Colonic mucosa (tissue), 4 donors: Measurements from ENCODE around the gene PBRM1. TPM values are rescaled to one million over a fixed set of nuclear protein-coding genes. Genes with fewer than 3 reads are reported as not detected.

ENCODE experiments used
- DNase-seq: peaks from one replicate; pipeline ENCODE4 v3.0.0-alpha.2; 2020
- H3K27ac ChIP-seq: fragments of 200-600 bp; one replicate; pipeline ENCODE4 v1.8.0; 2021
- H3K27me3 ChIP-seq: fragments of 200-600 bp; one replicate; pipeline ENCODE4 v1.8.0; 2021
- H3K36me3 ChIP-seq: fragments of 200-600 bp; one replicate; pipeline ENCODE4 v1.8.0; 2021
- H3K4me1 ChIP-seq: fragments of 200-600 bp; one replicate; pipeline ENCODE4 v1.8.0; 2021; ENCODE audit warnings: mild to moderate bottlenecking
- H3K4me3 ChIP-seq: fragments of 200-600 bp; one replicate; pipeline ENCODE4 v1.8.0; 2021
- H3K9ac ChIP-seq, 2 donors: one replicate each; pipeline ENCODE4 v1.7.0; 2013; ENCODE audit warnings: control low read depth in 2 of 2, low read depth in 2 of 2, low read length in 2 of 2
- H3K9me3 ChIP-seq: fragments of 200-600 bp; one replicate; pipeline ENCODE4 v1.8.0; 2021
- CTCF ChIP-seq: fragments of 200-600 bp; IDR thresholded peaks from one replicate; pipeline ENCODE4 v1.8.0; 2022; ENCODE audit warnings: antibody characterized with exemption, mild to moderate bottlenecking
- intact Hi-C: fragments of 100-400 bp; cut with DNase I; formaldehyde crosslinking; loops from one replicate; pipeline ENCODE4 v1.14.1; 2022
- total RNA-seq, 2 donors: library from RNA; stranded (reverse); fragmentation: NEBNext Ultra II Directional in 1 of 2; extraction: Animal tissue kit (Norgen Biotek cat#: 25700) in 1 of 2; gene quantifications; one replicate each; pipeline ENCODE4 v1.2.1, GENCODE V29; 2021
- donor health status: healthy.
- donor health status: DM: no; HTN: no; CAD: no.
- donor health status: DM: no; HTN: no; CAD: no.

PBRM1 gene
- total RNA-seq, 2 donors from 2014 or later = 53.6 to 65.7 TPM

DNA sequence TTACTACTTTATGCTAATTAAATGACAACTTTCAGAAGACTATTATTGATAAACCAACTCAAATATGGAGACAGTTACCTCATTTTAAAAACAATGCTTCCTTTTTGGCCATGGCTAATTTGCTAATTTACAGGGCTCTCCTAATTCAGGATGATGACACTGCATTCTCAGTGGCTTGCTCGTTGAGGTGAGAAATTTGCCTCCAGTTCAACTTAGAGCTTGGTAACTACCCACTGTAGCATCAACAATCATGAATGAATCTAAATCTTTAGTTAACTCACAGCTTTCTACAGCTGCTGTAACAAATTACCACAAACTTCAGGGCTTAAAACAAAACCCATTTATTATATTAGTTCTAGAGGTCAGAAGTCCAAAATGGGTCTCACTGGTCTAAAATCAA is 14.0 kb downstream of the PBRM1 start:
- no peak overlapping the region for H3K27ac ChIP-seq

GRCh38 chr3:52670621-52671521 is 14.8 kb downstream of the PBRM1 start:
- Histone ChIP-seq H3K4me3 (no peak overlapping the region), H3K9ac (no peak overlapping the region), H3K9me3 (no peaks in the 10 kb centered on the region), H3K36me3 (peaks cover 6% of the 10 kb centered on the region), H3K4me1 (no peaks in the 10 kb centered on the region), H3K27me3 (no peaks in the 10 kb centered on the region), H3K27ac (no peak overlapping the region)
- TF ChIP-seq CTCF = no peak
- DNase-seq = no peak
- intact Hi-C loops = no loop called here

More for the DNA sequence above, 14.0 kb downstream of the PBRM1 start:
- no peak for TF ChIP-seq CTCF
- Histone ChIP-seq H3K4me1 (no peaks in the 10 kb centered on the region), H3K4me3 (no peak overlapping the region), H3K36me3 (peaks cover 6% of the 10 kb centered on the region), H3K27me3 (no peaks in the 10 kb centered on the region), H3K9ac (no peak overlapping the region), H3K9me3 (no peaks in the 10 kb centered on the region)
- no peak for DNase-seq
- intact Hi-C loops = no loop called here

- no peak for TF ChIP-seq CTCF
- H3K4me3 ChIP-seq = no peak overlapping the region
- no peak for DNase-seq
- peaks cover 26% of the 10 kb centered on the region for H3K36me3 ChIP-seq
- H3K9ac ChIP-seq = no peak overlapping the region
- H3K4me1 ChIP-seq = no peaks in the 10 kb centered on the region
- H3K27ac ChIP-seq = no peak overlapping the region
- intact Hi-C loops = no loop called here
- H3K27me3 ChIP-seq = no peaks in the 10 kb centered on the region
- no peaks in the 10 kb centered on the region for H3K9me3 ChIP-seq
Observed at GRCh38 chr3:52663098-52663497, 22.6 kb downstream of the PBRM1 start.

GRCh38 chr3:52660046-52660445 is 25.7 kb downstream of the PBRM1 start:
- no peak overlapping the region for H3K27ac ChIP-seq
- intact Hi-C loops = no loop called here
- H3K36me3 ChIP-seq = peaks cover 21% of the 10 kb centered on the region
- no peaks in the 10 kb centered on the region for H3K4me1 ChIP-seq
- TF ChIP-seq CTCF = no peak
- no peak for DNase-seq
- no peak overlapping the region for H3K9ac ChIP-seq
- H3K4me3 ChIP-seq = no peak overlapping the region
- H3K9me3 ChIP-seq = no peaks in the 10 kb centered on the region
- no peaks in the 10 kb centered on the region for H3K27me3 ChIP-seq

- Histone ChIP-seq H3K4me3 (no peak overlapping the region), H3K36me3 (peaks cover 12% of the 10 kb centered on the region), H3K9me3 (no peaks in the 10 kb centered on the region), H3K27ac (no peak overlapping the region), H3K4me1 (no peaks in the 10 kb centered on the region), H3K27me3 (no peaks in the 10 kb centered on the region), H3K9ac (no peak overlapping the region)
- intact Hi-C loops = no loop called here
- DNase-seq = no peak
- TF ChIP-seq CTCF = no peak
Observed at GRCh38 chr3:52655895-52656294, 29.8 kb downstream of the PBRM1 start.
